GM12892 (cell line): ENCODE results near the gene DHX35.

Experiments
- DNase-seq: peaks from one replicate; pipeline ENCODE4 v3.0.0; 2011; ENCODE audit not compliant: insufficient read length
- FAIRE-seq: peaks from 2 replicates; lab custom pipeline; 2011; peaks lifted over from hg19 to GRCh38; lab: Jason Lieb, UNC
- POLR2A ChIP-seq: IDR thresholded peaks from 2 replicates; pipeline ENCODE4 v1.6.1; 2011; ENCODE audit warnings: low read depth, low read length, control low read depth
- POLR2AphosphoS5 ChIP-seq: IDR thresholded peaks from 2 replicates; pipeline ENCODE4 v1.6.1; 2011; ENCODE audit warnings: low read depth, low read length, control low read depth
- TAF1 ChIP-seq: IDR thresholded peaks from 2 replicates; pipeline ENCODE4 v1.6.1; 2011; ENCODE audit warnings: low read depth, mild to moderate bottlenecking, control low read depth, low read length, borderline replicate concordance

DHX35 gene

DNA sequence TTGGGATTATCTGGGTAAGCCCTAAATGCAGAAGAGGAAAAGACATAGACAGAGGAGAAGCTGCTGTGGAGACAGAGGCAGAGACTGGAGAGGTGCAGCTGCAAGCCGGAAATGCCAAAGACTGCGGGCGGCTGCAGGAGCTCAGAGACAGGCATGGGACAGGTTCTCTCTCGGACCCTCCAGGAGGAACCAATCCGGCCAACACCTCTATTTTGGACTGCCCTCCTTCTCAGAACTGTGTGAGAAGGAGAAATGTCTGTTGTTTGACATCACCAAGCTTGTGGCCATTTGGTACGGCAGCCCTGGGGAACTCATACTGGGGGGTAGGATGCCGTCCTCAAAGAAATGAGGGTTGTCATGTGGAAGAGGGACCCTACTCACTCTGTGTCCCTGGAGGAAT, 95.0 kb downstream of the DHX35 start:
- FAIRE-seq: no peak
- TF ChIP-seq TAF1 (no peak), POLR2A (no peak), POLR2AphosphoS5 (no peak)
- no peak for DNase-seq

DNA sequence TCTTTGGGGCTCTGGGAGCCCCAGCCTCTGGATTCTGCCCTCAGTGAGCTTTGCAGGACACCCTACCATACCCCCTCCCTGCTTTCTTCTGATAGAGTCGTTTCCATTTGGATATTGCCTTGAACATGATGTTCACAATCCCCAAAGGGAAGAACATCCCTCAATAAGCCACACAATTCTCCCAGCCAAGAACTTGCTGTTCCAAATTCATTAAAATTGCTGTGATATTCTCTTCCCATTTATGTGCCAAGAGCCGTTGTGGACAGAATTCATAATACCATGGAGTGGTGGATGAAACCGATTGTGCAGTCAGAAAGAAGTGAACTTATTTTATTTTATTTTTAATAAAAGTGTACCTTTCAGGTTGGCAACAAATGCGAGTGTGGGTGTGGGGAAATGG, 95.8 kb downstream of the DHX35 start:
- TF ChIP-seq POLR2AphosphoS5 (no peak), POLR2A (no peak), TAF1 (no peak)
- FAIRE-seq: no peak
- DNase-seq: no peak

GRCh38 chr20:39059036-39059435, 96.9 kb downstream of the DHX35 start:
- FAIRE-seq (no peak), DNase-seq (no peak)
- TF ChIP-seq POLR2AphosphoS5 (no peak), TAF1 (no peak), POLR2A (no peak)

GRCh38 chr20:39066471-39067242, 104.5 kb downstream of the DHX35 start:
- FAIRE-seq: no peak
- TF ChIP-seq POLR2A (no peak), TAF1 (no peak), POLR2AphosphoS5 (no peak)
- DNase-seq: no peak

DNA sequence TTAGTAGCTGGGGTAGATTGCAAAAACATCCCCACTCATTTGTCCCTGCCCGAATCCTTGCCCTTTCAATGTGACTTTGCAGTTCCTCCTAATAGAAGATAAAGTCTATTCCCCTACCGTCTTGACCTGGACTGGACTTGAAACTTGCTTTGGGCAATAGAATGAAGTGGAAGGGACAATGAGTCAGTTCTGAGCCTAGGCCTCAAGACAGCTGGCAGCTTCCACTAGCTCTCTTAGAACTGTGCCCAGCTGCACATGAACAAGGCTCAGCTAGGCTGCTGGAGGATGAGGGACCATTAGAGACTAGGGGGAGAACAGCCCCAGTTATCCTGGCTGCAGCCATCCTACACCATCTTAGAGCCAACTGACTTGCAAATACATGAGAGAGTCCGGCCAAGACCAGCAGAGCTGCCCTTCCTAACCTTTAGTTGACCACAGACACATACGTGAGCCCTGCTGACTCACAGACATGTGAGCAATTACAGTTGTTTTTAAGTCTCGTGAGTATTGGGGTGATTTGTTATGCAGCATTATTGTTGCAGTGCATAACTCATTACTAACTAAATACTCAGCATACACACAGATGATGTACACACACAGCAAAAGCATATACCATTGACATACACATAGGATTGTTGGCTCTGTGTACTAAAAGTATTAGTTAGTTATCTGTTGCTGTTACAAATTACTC, 105.5 kb downstream of the DHX35 start:
- DNase-seq: no peak
- no peak for TF ChIP-seq POLR2A
- TF ChIP-seq POLR2AphosphoS5: no peak
- no peak for TF ChIP-seq TAF1
- FAIRE-seq: no peak

DNA sequence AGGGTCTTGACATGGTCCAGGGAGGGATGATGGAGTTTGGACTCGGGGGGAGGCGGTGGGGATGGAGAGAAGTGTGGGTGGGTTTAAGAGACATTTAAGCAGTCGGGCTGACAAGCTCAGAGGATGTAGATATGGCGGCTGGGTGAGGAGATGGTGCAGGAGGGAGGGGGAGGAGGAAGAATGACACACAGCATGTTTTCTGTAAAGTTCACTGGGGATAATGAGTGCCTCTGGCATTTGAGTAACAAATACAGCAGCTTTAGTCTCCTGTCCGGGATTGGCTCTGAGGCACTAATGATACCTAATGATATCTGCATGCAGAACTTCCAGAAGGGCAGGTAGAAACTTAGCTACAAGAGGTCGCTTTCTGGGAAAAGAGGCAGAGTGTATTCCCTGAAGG, 107.8 kb downstream of the DHX35 start:
- no peak for TF ChIP-seq POLR2A
- no peak for TF ChIP-seq TAF1
- TF ChIP-seq POLR2AphosphoS5: no peak
- FAIRE-seq (no peak), DNase-seq (no peak)

- FAIRE-seq (no peak), DNase-seq (no peak)
- TF ChIP-seq POLR2AphosphoS5 (no peak), POLR2A (no peak), TAF1 (no peak)
Measured at GRCh38 chr20:39070484-39071231, 108.5 kb downstream of the DHX35 start.

DNA sequence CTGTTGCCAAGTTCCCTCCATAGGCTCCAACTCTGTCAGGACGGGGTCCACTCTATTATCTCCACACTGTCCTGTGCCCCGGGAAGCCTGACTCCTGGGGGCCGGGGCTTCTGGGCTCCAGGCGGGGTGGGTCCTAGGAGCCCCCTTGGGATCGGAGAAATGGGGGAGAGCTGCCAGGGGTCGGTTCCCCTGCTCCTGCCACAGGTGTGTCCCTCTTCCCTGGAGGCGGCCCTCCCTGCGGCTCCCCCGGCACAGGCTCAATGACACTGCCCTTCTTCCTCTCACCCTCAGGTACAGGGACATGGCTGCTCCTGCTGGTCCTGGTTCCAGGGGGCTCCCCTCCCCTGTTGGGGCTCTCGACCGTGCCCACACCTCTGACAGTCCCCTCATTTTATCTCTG, 110.0 kb downstream of the DHX35 start:
- TF ChIP-seq POLR2AphosphoS5 (no peak), POLR2A (no peak), TAF1 (no peak)
- FAIRE-seq (no peak), DNase-seq (no peak)

DNA sequence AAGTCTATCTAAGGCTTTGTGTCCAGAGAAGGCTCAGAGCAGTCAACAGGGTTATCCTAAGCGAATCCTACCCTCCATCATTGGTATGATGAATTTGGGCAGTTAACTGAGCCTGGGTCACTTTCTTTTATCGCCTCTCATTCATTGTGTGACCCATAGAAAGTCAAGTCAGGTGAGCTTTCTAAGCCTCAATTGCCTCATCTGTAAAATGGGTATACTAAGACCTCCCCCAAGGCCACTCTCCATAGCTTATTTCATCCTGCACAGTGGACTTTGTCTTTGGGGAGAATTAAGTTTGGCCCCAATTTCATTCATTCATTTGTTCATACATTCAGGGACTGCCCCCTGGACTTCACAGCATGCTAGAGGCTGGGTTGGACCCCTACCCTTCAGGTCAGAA, 110.5 kb downstream of the DHX35 start:
- TF ChIP-seq POLR2AphosphoS5 (no peak), TAF1 (no peak), POLR2A (no peak)
- DNase-seq: no peak
- FAIRE-seq: no peak

- DNase-seq (no peak), FAIRE-seq (no peak)
- TF ChIP-seq POLR2A (no peak), POLR2AphosphoS5 (no peak), TAF1 (no peak)
Measured at GRCh38 chr20:39075731-39076130, 113.6 kb downstream of the DHX35 start.

DNA sequence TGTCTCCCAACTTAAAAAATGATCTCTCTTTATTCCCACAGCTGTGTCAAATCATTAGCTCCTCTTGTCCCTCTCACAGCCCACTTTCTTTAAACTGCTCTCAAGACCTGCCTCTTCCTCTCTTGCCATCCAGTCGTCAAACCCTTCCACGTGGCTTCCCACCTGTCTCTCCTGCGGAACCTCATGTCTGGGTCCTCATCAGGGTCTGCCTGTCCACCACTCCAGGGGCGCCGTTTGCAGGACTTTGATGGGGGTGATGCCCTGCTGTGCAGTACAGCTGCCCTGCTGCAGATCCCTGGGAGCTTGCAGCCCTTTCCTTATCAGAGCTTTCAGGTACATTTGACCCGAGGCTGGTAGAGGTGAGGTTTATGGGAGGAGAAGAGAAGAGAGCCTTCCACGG, 114.8 kb downstream of the DHX35 start:
- no peak for DNase-seq
- FAIRE-seq: no peak
- TF ChIP-seq POLR2A (no peak), POLR2AphosphoS5 (no peak), TAF1 (no peak)
